ENCODE results near the gene LASP1.

The LASP1 gene

DNA sequence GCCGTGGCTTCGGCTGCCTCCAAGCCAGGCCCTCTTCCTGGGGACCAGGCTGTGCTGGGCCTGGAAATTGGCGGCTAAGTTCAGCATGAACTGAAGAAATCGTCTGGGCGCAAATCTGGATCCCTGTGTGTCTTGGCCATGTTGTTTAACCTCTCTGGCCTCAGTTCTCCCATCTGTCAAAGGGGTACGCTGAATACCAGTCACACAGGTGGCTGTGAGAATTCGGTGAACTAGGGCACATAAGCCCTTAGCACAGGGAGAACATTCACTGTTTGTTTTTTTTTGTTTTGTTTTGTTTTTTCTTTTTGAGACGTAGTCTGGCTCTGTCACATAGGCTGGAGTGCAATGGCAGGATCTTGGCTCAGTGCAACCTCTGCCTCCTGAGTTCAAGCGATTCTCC, 19.0 kb downstream of the LASP1 start:
- no peak for DNase-seq (ENCODE audit: low read depth, low spot score)

DNA sequence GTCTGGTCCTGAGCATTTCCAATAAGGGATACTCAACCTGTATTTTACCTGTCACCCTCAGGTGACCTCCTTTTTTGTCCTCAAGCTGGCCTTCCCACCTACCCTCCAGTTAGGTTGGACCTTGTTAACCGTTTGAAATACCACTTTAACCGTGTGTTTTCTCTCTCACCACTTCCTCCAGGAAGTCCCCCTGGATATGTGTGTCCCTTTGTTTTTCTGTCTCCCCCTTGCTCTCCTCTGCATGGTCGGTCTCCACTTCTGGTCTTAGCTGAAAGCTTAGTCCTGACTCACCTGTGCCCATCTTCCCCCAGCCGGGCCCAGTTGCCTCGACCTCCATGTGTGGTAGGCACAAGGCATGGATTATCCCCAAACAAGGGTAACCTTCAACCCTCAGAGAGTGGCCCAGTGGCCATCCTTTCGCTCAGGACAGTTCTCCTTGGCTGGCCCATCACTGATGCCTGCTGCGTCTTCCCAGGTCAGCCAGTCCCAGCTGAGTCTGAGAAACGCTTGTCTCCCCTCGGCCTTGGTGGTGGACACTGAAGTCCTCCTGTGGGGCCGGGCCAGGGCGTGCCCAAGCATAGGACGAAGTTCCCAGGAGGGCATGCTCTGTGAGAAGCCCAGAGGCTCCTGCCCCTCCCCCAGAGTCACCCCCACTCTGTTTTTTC, 20.0 kb downstream of the LASP1 start:
- no peak for DNase-seq (ENCODE audit: low read depth, low spot score)

- no peak for DNase-seq (ENCODE audit: low read depth, low spot score)
Observed at GRCh38 chr17:38890410-38890746, 20.5 kb downstream of the LASP1 start.

- DNase-seq (ENCODE audit: low read depth, low spot score) = no peak
Observed at GRCh38 chr17:38891441-38891840, 21.6 kb downstream of the LASP1 start.

DNA sequence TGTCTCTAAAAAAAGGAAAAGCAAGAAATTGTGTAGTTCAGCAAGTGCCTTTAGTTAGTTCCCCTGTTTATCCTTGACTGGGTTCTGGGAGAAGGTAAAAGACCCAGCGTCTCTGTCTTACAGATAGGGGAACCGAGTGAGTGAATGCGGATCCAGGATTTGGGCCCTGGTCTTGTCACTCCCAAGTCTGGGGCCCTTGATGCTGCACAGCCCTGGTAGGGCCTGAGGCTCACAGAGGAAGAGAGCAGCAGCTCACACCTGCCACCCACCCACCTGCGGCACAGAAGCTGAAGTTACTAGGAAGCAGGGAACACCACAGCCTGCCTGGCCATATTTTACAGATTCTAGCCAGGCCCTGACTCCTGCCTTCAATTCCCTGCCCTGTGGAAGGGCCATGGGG, 22.2 kb downstream of the LASP1 start:
- DNase-seq (ENCODE audit: low read depth, low spot score) = no peak

GRCh38 chr17:38892620-38893019, 22.8 kb downstream of the LASP1 start:
- no peak for DNase-seq (ENCODE audit: low read depth, low spot score)

GRCh38 chr17:38893113-38893512, 23.3 kb downstream of the LASP1 start:
- DNase-seq (ENCODE audit: low read depth, low spot score) = no peak

DNA sequence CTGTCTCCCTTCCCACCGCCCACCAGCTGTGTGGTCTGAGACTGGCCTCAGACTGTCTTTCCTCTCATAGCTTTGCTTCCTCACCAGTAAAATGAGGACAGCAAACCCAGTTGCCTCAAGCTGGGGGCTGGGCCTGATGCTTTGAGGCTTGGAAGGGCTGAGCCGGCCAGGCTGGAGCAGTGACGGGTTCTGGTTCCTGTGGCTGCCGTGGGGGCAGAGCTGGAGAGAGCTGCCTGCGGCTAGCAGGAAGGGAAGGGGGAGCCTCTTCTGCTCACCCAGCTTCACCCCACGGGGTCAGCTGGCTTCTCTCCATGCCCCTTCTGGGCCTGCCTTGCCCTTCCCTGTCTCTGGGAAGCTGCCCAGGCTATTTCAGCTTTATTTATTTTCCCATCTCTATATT, 23.7 kb downstream of the LASP1 start:
- DNase-seq (ENCODE audit: low read depth, low spot score) = no peak

DNA sequence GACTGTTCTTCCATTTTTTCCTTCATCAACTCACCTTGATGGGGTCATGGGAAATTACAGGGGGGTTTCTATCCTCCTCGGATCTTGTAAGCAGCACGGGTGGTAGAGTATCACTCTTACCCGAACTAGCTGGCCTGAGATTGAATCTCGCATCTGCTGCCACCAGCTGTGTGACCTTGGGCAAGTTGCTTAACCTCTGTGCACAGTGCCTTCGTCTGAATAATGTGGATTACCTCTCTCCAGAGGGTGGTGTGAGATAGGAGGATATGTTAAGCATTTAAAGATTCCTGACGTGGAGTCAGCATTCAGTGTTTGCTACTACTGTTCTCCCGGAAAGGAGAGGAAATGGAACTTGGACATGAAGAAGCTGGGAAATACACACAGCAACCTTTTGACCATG, 24.4 kb downstream of the LASP1 start:
- no peak for DNase-seq (ENCODE audit: low read depth, low spot score)

GRCh38 chr17:38896346-38896954, 26.6 kb downstream of the LASP1 start:
- DNase-seq (ENCODE audit: low read depth, low spot score) = no peak

GRCh38 chr17:38897176-38897575, 27.3 kb downstream of the LASP1 start:
- no peak for DNase-seq (ENCODE audit: low read depth, low spot score)

GRCh38 chr17:38897671-38898290, 27.9 kb downstream of the LASP1 start:
- DNase-seq (ENCODE audit: low read depth, low spot score) = no peak

DNA sequence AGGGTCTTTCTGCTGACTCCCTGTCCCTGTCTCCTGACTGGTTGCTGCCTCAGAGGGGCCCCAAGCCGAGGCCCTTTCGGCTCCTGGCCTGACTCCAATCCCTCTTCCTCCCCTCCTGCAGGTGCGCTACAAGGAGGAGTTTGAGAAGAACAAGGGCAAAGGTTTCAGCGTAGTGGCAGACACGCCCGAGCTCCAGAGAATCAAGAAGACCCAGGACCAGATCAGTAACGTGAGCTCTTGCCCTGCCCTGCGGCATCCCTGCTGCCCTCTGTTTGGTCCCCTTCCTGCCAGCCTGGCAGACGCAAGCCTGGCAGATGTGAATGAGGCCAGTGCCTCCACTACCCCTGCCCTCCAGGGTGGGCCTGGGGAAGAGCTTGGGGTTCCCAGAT, 28.4 kb downstream of the LASP1 start:
- DNase-seq (ENCODE audit: low read depth, low spot score) = no peak

DNA sequence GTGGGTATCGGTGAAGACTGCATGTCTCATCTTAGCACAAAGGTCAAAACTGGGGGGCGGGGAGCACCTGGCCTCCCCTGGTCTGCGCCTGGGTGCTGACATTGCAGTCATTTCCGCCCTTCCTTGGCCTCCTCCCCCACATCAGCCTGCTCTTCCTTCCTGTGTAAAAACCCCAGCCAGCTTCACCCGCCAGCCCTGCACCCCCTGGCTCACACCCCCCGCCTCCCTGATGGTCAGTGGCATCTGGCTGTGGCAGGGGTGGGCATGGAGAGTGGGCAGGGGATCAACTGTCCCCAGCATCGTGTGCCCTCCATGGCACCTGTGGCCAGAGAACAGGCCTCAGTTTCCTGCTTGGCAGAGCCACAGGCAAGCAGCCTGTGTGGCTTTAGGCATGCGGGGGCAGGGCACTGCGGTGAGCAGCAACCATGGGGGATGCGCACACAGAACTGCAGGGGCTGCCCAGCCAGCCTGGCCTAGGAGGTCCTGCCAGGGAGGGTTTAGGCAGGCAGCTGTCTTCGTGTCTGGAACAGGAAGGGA, 29.0 kb downstream of the LASP1 start:
- DNase-seq (ENCODE audit: low read depth, low spot score) = no peak

- no peak for DNase-seq (ENCODE audit: low read depth, low spot score)
Observed at GRCh38 chr17:38899421-38899820, 29.6 kb downstream of the LASP1 start.

DNA sequence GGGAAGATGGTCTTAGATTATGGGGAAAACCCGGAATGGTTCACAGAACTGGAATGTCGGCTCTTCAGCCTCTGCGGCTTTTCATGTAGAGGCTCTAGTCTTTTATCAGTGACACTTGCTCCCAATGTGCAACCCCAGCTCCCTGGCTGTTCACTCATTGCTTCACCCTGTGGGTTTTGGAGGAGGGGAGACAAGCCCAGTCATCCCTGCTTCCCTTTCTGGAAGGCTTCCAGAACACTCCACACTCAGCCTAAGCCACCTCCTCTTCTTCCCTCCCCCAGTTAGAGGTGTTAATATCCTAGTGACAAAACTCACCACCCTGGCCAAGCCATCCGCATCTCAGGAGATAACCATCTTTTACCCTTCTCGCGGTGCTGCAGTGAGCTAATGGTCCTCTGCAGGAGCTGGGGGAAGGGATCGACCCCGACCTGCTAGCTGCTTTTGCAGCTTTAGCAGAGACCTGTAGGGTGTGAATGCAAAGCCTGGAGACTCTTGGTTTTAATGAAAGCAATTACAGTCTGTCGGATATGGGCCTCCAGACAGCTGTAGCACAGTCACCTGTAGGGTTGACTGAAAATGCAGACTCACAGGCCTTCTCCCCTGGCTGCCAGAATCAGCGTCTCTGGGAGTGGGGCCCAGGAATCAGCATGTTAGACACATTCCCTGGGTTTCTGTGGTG, 31.3 kb downstream of the LASP1 start:
- DNase-seq (ENCODE audit: low read depth, low spot score) = peak; percentile 93

DNA sequence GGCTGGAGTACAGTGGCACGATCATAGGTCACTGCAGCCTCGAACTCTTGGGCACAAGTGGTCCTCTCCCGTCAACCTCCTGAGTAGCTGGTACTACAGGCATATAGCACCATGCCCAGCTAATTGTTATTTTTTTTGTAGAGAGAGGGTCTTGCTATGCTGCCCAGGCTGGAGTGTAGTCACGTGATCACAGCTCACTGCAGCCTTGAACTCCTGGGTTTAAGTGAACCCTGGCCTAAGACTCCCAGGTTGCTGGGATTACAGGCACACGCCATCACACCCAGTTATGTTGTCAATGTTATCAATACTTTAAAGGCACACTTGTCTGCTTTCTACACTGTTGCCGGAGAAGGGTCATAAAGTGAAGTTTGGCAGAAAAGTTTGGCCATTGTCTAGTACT, 33.5 kb downstream of the LASP1 start:
- DNase-seq (ENCODE audit: low read depth, low spot score) = no peak

DNA sequence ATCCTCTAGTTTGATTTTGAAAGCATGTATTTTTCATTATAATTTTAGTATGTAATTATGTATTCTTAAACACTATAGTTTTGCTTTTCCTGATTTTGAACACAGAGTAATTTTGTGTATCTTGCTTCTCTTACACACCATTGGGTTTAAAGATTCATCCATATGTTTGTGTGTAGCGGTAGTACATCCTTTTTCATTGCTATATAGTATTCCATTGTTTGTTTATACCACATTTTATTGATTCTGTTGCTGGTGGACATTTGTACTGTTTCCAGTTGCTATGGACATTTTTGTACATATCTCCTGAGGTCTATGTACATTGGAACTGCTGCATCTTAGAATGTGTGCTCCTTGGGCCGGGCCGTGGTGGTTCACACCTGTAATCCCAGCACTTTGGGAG, 35.0 kb downstream of the LASP1 start:
- no peak for DNase-seq (ENCODE audit: low read depth, low spot score)

DNA sequence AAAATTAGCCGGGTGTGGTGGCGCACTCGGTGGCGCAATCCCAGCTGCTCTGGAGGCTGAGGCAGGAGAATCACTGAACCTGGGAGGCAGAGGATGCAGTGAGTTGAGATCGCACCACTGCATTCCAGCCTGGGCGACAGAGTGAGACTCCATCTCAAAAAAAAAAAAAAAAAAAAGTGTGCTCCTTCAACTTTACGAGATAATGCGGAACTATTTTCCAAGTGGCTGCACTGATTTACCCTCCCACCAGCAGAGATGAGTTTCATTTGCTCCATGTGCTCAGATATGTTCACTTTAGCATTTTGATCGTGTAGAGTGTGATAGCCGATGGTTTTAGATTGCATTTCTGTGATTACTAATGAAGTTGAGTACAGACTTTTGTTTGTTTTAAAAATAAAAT, 35.5 kb downstream of the LASP1 start:
- DNase-seq (ENCODE audit: low read depth, low spot score) = no peak

GRCh38 chr17:38906460-38907228, 36.8 kb downstream of the LASP1 start:
- DNase-seq (ENCODE audit: low read depth, low spot score) = no peak

DNA sequence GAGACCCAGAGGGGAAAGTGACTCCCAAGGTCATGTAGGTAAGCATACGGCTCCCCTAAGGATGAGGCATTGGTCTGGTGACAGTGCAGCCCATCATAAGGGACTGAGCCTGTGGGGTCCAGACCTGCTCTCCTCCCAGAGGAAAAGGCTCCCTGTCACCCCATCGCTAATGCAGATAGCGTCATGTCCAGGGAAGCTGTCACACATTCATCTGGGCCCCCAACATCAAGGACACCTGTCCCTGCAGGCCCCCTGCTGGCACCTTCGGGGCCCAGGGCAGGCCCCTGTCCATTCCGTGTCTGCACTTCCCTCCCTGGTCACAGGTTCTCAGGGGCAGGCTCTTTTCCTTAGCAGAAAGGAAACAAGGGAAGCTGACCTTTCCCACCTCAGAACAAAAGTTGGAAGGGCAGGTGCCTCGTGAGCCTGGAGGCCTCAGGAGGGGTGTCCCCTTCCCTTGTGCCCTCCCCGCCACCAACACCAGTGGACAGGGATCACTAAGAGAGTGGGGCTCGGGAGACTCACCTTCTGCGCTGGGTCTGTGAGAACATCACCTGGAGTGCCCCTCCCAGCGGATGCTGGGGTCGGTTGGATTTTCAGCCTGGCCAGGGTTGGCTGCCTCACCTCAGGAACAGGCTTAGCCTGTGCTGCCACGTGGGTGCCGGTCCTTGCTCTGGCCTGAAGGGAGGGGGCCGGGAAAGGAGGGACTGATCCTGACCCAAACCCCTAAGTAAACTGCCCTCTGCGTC, 38.2 kb downstream of the LASP1 start:
- DNase-seq (ENCODE audit: low read depth, low spot score) = no peak
